Chondrocyte (in vitro differentiated cells): ENCODE data around the gene SH3TC2. TPM values are rescaled to one million over a fixed set of nuclear protein-coding genes. Genes with fewer than 3 reads are reported as not detected.

Experiments
- DNase-seq: peaks from one replicate; pipeline ENCODE4 v3.0.0; 2021; ENCODE audit warnings: mixed read lengths, low spot score
- H3K27ac Mint-ChIP-seq: one replicate; pipeline ENCODE4 v1.8.0; 2021; ENCODE audit warnings: mild to moderate bottlenecking, moderate library complexity, mixed read lengths; ENCODE audit not compliant: unreplicated experiment
- H3K27me3 Mint-ChIP-seq: 2 replicates; pipeline ENCODE4 v1.8.0; 2021; ENCODE audit warnings: low read depth, mixed read lengths
- H3K36me3 Mint-ChIP-seq: 2 replicates; pipeline ENCODE4 v1.8.0; 2021; ENCODE audit warnings: low read depth, mixed read lengths
- H3K4me1 Mint-ChIP-seq: 2 replicates; pipeline ENCODE4 v1.8.0; 2021; ENCODE audit warnings: low read depth, mild to moderate bottlenecking, mixed read lengths
- H3K4me3 Mint-ChIP-seq: one replicate; pipeline ENCODE4 v1.8.0; 2021; ENCODE audit warnings: mild to moderate bottlenecking, moderate library complexity, mixed read lengths; ENCODE audit not compliant: unreplicated experiment
- H3K9me3 Mint-ChIP-seq: 2 replicates; pipeline ENCODE4 v1.8.0; 2021; ENCODE audit warnings: low read depth, mixed read lengths
- total RNA-seq: library from RNA; stranded (reverse); gene quantifications from 3 replicates; pipeline ENCODE4 v1.2.1, GENCODE V29; 2021
- TF ChIP-seq, protein P1 (sequence below): fragments of 200-600 bp; sonication (generic); IDR thresholded peaks from 2 replicates; pipeline ENCODE4 v1.5.0; 2021; ENCODE audit warnings: antibody characterized with exemption, mild to moderate bottlenecking, moderate library complexity

SH3TC2 gene
- total RNA-seq, 1 donor from 2014 or later, result 0.80 TPM

DNA sequence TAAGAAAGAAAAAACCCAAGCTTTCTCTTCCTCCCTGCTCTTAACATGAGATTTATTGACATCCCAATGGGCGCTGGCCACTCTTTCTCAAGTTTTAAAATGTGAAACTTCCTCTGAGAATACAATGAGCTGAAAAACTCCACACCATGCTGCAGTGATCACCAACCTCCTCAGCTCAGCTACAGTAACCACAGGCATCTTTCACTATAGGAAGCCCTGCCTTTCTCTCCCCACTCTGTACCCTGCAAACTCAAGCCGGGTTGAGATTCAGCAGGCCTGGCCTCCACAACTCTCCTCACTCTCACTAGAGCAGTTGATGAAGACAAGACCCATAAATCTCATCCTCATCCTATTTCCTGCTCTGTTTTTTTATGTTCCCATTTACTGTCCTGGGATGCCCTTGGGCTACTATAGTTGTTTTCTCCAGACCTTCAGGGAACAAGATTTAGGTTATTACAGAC, 48.3 kb downstream of the SH3TC2 start:
- no peaks in the 10 kb centered on the region for H3K27me3 Mint-ChIP-seq

DNA sequence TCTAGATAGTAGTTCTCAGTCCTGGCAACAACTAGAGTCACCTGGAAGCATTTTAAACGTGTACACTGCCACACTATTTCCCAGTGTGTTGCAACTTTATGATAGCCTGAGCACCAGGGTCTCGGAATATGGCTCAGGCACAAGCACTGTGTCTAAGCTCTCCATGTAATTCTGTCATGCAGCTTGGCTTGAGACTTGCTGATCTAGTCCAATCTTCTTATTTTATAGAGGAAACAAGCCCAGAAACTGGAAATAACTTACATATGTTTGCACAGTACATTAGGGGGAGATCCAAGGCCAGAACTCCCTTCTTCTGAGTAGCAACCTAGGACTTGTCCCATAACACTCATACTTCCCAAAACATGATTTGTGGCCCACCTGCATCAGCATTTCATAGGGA, 49.1 kb downstream of the SH3TC2 start:
- TF ChIP-seq, protein P1, sequence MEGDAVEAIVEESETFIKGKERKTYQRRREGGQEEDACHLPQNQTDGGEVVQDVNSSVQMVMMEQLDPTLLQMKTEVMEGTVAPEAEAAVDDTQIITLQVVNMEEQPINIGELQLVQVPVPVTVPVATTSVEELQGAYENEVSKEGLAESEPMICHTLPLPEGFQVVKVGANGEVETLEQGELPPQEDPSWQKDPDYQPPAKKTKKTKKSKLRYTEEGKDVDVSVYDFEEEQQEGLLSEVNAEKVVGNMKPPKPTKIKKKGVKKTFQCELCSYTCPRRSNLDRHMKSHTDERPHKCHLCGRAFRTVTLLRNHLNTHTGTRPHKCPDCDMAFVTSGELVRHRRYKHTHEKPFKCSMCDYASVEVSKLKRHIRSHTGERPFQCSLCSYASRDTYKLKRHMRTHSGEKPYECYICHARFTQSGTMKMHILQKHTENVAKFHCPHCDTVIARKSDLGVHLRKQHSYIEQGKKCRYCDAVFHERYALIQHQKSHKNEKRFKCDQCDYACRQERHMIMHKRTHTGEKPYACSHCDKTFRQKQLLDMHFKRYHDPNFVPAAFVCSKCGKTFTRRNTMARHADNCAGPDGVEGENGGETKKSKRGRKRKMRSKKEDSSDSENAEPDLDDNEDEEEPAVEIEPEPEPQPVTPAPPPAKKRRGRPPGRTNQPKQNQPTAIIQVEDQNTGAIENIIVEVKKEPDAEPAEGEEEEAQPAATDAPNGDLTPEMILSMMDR, result no peak
- H3K9me3 Mint-ChIP-seq, result no peaks in the 10 kb centered on the region
- peaks cover 14% of the 10 kb centered on the region for H3K4me1 Mint-ChIP-seq
- H3K27me3 Mint-ChIP-seq, result no peaks in the 10 kb centered on the region
- DNase-seq, result no peak
- H3K36me3 Mint-ChIP-seq, result no peaks in the 10 kb centered on the region
- no peak overlapping the region for H3K4me3 Mint-ChIP-seq
- no peak overlapping the region for H3K27ac Mint-ChIP-seq

More for the DNA sequence above, 48.3 kb downstream of the SH3TC2 start:
- H3K4me3 Mint-ChIP-seq, result no peak overlapping the region
- H3K4me1 Mint-ChIP-seq, result peaks cover 22% of the 10 kb centered on the region
- TF ChIP-seq, protein P1, result no peak
- no peak for DNase-seq
- no peak overlapping the region for H3K27ac Mint-ChIP-seq
- no peaks in the 10 kb centered on the region for H3K9me3 Mint-ChIP-seq
- no peaks in the 10 kb centered on the region for H3K36me3 Mint-ChIP-seq

DNA sequence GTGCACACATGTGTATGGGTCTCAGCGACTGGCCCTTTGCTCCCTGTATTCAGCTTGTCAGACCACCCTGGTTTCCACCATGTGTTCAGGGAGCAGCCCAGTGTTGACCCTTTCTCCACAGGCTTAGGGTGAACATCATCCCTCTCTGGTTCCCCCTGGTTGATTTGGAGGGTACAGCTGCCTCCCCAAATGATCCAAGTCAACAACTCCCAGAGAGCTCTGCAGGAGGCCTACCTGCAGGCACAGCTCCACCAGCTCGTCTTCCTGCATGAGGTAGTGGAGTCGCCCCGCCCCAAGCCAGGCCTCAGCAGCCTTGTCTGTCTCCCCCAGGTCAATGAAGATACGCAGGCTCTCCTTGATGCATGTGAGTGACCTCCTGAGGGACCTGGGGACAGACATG, 50.5 kb downstream of the SH3TC2 start:
- TF ChIP-seq, protein P1, result no peak
- no peak for DNase-seq
- Mint-ChIP-seq H3K4me3 (no peak overlapping the region), H3K9me3 (no peaks in the 10 kb centered on the region), H3K4me1 (peaks cover 9% of the 10 kb centered on the region), H3K27ac (no peak overlapping the region), H3K36me3 (no peaks in the 10 kb centered on the region), H3K27me3 (no peaks in the 10 kb centered on the region)

DNA sequence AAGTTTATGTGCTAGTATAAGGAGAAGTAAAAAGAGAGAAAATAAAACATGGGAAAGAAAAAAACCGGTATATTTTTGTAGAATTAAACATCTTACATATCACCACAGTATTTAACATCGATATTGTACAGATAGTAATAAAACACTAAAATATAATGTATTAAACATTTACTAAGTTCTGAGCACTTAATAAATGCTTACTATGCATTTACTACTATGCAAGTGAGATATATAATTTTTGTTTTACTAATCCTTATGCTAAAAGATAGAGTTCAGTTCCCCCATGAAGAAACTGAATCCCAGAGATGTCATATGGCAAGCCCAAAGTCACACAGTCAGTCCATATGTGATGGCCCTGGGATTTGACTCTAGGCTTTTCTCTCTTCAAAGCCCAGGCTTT, 51.1 kb downstream of the SH3TC2 start:
- TF ChIP-seq, protein P1, result no peak
- Mint-ChIP-seq H3K36me3 (no peaks in the 10 kb centered on the region), H3K9me3 (no peaks in the 10 kb centered on the region), H3K4me3 (no peak overlapping the region), H3K27me3 (no peaks in the 10 kb centered on the region), H3K27ac (no peak overlapping the region), H3K4me1 (peaks cover 15% of the 10 kb centered on the region)
- DNase-seq, result no peak

DNA sequence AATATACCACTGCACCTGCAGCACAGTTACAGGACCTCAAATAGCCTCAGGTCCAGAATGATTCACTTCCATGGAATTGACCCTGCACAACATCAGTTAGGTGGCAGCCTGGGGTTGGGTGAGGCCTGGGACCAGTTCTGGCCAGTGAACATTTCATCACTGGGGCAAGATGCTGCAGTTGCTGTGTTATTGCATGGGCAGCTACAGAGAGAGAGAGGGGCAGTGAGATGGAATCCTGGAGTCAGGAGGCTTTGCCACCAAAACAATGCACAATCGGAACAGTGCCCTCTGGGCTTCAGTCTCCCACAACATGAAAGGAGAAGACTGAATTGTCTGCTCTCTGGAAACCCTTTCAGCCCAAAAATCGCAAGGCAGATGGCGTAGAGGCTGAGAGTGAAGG, 51.8 kb downstream of the SH3TC2 start:
- Mint-ChIP-seq H3K9me3 (no peaks in the 10 kb centered on the region), H3K27ac (no peak overlapping the region), H3K4me1 (peaks cover 17% of the 10 kb centered on the region), H3K36me3 (no peaks in the 10 kb centered on the region), H3K27me3 (no peaks in the 10 kb centered on the region), H3K4me3 (no peak overlapping the region)
- TF ChIP-seq, protein P1, result no peak
- no peak for DNase-seq
